ENCODE measurements around the gene TPM1.
"Not testable (repeated sequence)": the region's sequence is repeated elsewhere in the genome, so short reads cannot be mapped to it uniquely, and the experiment has no call there.

Gene TPM1
- total RNA-seq, result 23.6 to 30.4 reads per million in 2 donors

DNA sequence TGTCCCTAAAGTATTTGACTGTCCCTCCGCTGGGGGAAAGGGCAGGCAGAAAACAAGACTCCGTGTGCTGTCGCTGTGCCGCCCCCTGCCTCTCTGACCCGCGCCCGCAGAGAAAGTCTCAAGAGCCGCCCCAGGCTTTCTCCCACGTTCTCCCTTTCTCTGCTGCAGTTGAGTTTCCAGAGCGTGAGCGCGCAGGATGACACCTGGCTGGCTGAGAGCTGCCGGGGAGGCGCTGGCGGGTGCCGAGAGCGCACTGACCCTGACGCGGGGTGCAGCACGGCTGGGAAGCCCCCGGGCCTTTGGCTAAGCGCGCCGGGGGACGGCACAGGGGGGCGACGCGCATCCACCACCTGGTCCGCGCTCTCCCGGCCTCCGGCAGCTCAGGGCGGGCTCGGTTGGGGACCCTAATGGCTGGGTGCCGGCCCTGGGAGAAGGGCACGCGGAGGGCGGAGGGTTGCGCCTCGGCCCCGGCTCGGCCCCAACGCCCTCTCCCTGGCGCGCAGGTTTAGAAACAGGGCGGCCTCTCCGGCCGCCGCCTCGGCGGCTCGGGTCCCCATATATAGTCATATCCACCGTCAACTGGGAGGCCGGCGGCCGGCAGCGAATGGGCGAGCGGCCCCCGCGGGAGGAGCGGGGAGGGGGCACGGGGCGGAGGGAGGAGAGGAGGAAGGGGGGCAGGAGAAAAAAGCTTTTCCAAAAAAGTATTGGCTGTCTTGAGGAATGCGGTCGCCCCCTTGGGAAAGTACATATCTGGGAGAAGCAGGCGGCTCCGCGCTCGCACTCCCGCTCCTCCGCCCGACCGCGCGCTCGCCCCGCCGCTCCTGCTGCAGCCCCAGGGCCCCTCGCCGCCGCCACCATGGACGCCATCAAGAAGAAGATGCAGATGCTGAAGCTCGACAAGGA is at the start of gene TPM1:
TPM1 (plus strand) TSS at position 774 of the 903 bp plus-strand sequence; CDS start at position 857, 83 bp downstream.
- no peak for DNase-seq

DNA sequence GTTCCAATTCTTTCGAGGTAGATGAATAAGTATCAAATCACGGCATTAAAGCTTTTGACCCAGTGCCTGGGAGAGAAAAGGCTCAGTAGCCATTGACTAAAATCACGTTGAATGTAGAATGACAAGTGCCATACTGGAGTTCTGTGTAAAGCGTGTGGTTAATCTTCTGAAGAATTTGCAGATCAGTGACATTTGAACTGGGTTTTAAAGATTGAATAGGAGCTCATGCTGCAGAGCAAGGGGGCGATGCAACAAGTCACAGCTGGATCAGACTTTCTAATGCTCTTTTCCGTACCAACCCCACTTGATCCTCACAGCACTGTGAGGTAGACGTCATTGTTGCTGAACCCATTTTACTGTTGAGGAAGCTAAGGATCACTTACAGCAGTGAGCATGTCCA is 49.5 kb upstream of the TPM1 start:
- DNase-seq, result no peak

DNA sequence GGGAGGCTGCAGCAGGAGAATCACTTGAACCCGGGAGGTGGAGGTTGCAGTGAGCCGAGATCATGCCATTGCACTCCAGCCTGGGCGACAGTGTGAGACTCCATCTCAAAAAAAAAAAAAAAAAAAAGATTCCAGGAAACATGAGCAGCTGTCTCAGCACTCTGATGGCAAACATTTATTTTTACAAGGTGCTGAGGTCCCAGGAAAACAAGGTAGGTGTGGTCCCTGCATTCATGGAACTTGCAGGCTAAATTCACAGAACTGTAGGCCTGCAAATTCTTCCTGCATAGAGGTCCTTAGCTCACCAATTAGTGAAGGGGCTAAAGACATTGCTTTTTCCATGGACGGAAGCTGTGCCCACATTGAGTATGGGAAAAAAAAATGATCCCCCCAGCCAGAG is 48.9 kb upstream of the TPM1 start:
- not testable (repeated sequence) for DNase-seq

DNA sequence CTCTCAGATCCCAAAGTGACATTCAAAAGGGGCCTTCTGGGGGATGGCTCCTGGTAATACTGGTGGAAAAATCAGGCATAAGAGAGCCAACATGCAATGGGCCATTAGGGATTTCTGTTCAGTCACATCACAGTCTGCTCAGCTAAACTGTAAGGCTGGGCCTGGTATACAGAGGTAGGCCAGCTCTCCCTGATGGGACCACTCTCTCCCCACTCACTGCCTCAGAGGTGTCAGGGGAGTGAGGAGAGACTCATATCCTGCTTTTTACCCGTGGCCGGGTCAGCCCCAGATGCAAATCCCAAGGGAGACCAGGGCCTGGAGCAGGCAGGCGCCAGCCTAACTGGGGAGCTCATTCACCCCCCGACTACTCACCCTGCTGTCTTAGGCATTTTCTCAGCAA is 48.1 kb upstream of the TPM1 start:
- no peak for DNase-seq

DNA sequence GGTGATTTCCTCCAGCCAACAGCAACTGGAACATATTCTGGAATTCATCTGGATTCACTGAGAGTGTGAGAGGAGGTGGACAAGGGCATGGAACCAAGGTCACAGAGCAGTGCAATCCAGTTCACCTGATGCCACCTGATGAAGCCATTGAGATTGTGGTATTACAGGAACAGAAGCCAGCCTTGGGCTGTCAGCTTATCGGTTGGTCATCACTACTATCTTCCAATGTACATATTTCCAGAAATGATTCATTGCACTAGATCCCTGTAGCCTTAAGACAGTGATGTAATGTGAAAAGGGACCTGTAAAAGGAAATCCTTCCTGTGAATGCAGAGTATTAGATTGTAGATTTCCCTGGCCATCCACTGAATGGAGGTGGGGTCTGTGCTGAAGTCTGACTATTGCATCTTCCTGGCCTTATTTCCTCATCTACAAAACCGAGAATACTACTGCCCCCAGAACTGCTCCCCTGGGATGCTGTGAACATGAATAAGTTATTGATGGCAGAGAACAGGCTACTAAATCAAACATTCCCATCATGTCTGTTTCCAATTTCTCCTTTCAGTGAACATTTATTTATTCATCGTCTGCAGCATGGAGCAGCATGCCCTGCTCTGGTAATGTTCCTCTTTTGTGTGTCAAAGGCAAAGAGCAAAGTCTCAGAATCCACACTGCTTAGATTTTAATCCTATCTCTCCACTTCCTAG is 47.4 kb upstream of the TPM1 start:
- no peak for DNase-seq

DNA sequence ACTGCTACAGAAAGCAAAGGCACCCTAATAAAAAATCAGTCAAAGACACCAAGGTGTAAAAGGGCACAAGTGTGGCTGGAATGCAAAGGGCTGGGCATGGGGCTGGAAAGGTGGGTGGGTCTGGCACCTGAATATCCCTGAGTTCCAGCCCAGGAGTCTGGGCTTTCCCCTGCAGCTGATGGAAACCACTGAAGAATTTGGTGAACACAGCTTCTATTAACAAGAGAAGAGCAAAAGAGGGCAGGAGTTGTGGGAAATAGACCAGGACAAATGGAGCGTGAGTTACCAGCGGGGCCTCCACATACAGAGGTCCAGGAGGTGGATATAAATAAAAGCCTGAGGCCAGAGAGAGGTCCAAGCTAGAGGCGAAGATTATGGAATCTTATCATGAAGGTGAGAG is 45.1 kb upstream of the TPM1 start:
- no peak for DNase-seq

DNA sequence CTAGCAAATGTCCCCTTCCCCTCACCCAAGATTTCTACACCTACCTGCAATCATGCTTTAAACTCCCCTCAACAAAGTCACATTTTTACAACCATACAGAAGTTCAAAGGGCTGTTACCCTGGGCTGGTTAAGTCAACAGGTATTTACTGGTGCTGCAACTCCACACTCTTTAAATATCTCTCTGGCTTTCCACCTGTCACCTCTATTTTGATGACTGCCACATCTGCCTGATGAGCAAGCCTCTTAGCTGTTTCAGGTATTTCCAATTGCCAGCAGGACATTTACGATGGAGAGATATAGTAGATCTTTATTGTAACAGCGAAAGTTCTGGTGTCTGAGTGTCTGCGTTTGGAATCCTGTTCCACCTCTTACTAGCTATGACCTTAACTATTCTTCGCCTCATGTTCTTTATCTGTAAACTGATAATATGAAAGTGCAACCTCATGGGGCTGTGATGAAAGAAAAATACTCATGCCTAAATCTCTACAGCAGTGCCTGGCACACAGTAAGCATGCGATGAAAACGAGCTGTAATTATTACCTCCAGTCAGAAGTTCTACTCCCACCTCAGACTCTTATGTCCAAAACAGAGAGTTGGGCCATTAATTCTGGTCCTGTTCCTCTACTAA is 44.2 kb upstream of the TPM1 start:
- no peak for DNase-seq

DNA sequence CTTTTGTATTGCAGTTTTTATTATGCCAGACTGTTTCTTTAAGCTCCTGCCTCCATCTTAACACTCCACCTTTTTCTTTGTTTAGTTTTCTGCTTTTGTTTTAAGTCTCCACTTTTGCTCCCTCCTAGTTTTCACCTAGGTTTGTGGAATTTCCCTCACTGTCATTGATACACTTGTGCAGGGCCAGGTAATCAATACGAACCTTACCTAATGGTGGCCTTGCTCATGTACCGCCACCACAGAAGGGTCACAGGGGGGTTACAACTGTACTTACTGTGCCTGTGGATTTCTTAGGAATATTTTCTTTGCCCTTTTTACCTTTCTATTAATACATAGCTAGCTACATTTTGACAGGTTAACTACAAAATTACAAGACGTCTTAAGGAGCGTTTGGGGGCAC is 43.4 kb upstream of the TPM1 start:
- no peak for DNase-seq

DNA sequence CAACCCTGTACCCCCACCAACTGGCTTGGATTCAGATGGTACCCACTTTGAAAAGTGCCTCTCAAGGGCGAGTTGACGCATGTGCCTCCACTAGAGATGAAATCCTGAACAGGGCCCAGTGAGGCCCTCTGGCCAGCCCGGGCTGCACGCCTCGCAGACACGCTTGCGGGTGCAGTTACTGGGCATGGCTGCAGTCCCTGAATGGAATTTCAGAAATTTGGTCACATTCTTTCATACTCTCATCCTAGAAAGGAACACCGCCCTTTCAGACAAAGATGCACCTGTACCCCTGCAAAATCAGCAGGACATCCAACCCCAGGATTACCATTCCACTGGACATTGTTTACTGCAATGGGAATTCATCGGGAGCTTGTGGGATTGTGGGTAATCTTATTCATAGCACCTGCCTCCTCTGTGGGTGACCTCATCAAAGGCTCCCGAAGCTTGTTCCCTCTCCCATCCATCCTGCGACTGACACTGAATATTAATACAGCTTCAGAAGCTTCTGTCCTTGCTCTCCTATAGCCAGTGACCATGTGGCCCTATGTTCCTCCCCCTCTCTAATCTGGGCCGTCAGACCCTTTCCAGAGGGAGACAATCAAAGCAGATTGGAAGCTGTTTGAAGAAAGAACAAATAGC is 42.5 kb upstream of the TPM1 start:
- DNase-seq, result no peak

DNA sequence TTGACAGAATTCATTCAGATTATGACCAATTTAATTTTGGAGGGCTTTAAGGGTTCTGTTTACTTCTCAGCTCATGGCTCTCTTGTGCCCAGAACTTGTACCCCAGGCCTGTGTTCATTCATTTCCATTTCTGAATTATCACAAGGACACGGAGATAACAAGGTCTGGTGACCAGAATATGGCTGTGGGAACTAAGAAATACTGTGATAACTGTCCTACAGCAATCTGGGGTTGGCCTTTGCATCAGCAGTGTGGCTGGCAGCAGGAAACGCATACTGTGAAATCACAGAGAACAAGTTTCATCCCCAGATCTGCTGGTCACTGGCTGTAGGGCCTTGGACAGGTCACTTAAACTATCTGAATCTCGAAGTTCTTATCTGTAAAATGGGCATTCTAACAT is 41.8 kb upstream of the TPM1 start:
- DNase-seq, result no peak

DNA sequence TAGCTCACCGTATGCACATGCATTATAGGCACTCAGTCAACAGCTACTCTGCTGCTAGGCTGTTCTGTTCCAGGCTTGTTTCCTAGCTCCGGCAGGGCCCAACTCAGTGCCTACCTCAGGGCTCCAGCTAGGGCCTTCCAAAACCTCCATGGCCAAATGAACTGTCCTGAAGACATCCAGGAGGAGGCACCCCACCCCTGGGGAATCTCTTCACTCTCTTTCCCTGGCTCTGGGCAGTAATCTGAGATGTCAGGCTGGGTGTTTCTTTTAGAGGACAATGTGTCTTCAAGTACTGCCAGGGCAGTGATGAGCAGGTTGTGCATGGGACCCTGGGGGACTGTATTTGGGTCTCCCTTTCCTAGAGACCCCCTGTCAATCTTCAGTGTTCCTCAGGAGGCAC is 38.3 kb upstream of the TPM1 start:
- DNase-seq, result no peak

DNA sequence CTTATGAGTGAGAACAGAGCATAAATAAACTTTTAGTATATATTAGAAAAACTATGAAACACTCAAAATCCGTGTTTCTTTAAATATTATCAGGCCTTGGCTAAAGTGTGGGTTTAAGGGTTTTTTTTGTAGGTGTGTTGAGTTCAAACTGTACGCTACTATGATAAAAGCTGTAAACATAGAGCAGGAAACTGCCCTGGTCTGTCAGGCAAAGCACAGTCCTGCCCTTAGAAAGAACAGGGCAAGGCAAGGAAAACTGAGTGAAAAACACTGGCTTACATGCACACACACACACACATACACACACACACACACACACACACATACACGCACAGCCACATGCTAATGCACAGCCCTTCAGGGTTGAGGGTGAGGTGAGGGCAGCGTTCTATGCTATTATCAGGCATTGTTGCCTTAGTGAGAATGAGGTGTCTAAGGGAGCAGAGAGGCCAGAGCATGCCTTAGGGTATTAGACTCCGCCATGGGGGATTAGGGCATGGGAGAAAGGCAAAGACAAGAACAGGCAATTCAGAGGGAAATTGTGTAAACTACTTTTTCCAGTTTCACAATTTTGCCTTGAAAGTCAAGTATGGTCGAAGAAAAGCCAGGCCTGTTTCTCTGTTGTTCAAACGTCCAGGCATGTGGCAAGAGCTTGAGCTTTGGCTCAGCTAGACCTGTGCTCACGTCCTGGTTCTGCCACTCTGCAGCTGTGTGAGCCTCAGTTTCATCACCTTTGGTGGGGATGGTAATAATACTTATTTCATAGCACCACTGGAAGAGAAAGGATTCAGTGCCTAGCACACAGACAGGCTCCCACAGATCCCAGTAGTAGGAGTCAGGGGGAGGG is 36.3 kb upstream of the TPM1 start:
- no peak for DNase-seq

DNA sequence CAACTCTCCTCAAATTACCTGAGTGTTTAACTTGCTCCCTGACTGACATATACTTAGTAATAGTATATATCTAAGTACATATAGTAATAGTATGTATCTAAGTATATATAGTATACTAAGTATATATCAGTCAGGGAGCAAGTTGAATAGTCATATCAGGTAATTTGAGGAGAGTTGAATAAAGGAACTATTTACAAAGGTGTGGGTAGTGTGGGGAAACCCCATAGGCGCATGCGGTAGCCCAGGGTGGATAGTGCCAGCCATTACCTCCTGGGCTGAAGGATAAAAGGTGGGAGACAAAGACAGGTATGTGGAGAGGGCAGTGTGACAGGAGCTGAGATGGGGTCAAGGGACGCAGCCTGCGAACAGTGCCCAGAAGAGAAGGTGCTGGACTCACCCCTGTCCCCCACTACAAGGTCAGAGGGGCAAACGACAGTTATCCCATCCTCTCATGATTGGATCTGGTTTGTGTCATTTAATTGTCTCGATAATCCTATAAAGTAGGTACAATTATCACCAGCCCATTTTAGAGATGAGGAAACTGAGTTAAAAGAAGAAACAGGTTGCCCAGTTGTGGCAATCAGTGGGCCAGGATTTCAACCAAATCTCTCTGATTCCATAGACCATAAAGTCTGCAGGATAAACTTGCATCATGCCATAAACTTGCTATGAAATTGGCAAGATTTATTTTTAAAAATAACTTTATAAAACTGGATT is 34.1 kb upstream of the TPM1 start:
- DNase-seq, result no peak

DNA sequence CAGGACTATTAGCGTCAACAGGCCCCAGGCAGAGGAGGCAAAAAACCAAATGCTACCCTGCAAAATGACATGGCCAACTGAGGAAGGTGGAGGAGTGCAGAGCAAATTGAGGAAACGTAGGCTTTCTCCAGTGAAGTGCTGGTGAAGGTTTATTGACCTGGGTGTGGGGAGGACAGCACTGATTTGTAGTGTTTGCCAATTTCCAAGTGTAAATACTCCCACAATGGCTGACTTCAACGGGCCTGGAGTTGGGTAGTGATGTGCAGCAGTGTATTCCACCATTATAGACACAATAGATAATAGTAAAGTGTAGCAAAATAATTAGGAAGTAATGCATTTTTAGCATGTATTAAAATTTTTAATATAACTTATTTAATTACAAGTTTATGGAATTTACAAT is 32.2 kb upstream of the TPM1 start:
- no peak for DNase-seq

DNA sequence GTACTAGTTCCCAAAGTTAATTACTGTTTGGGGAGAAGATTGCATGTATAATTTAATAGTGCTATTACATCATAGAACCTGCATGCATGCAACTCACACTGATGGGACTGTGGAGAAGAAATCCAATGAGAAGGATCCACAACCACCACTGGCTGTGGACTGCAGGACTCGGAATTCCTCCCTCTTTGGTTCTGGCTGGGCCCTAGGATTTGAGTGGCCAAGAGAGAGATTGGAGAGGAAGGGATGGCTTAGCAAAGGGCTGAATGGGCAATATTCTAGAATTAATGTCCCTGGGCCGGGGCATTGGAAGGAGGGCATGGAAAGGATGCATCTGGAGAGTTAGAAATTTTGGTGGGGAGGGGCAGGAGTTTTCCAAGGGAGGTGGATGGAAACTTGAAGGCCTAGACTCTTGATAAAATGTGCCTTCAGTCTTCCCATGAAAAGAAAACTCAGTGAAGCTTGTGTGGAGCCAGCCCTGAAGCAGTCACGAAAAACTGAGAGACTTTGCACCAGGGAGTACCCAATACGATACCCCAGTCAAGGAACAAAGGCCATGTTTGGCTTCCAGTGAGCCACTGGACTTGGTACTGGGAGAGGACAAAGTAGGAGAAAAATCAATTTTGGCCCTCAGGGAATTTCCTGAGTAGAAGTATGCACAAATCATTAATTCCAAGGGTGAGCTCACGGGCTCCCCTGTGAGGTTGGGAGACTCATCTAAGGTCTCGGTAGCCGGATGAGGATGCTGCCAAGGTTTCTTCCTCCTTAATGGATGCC is 31.4 kb upstream of the TPM1 start:
- no peak for DNase-seq

DNA sequence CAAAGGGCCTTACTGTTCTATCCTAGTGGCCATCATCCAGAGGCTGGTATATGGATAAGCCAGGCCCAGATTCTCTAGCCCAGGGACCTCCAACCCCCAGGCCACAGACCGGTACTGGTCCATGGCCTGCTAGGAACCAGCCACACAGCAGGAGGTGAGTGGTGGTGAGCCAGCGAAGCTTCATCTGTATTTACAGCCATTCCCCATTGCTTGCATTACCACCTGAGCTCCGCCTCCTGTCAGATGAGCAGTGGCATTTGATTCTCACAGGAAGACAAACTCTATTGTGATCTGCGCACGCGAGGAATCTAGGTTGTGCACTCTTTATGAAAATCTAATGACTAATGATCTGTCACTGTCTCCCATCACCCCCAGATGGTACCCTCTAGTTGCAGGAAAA is 30.1 kb upstream of the TPM1 start:
- DNase-seq, result no peak

DNA sequence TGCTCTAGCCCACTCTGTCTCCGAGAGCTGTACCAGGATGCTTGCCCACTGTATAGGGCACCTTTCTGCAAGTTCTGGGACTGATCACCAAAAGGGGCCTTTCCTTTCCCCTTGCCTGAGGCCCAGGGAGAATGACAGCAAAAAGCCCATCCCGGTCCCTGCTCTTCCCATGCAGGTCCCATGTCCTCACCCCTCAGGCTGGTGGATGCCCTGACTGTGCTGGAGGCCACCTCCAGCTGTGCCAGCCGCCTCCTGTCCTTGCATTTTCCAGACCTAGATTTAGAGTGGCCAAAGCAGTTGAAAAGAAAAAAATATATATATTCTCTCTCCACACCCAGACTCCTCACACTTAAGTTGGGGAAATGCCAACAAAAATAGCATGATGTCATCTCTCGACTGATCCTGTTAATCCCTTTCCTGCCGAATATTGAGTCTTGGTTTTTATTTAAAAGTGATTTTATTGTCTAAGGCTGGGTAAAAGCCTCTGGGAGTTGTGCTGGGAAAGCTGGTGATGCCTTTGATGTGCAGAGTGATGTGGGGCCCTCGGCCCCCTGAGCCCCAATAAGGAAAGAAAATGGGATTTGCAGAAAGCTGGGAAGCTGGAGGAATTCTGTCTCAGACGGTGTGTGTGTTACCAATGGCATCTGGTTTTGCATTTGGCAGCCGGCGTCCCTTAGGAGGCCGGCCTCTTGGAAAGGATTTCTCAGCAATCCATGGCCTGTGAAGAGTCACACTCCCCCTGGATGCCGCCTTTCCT is 29.3 kb upstream of the TPM1 start:
- DNase-seq, result no peak

DNA sequence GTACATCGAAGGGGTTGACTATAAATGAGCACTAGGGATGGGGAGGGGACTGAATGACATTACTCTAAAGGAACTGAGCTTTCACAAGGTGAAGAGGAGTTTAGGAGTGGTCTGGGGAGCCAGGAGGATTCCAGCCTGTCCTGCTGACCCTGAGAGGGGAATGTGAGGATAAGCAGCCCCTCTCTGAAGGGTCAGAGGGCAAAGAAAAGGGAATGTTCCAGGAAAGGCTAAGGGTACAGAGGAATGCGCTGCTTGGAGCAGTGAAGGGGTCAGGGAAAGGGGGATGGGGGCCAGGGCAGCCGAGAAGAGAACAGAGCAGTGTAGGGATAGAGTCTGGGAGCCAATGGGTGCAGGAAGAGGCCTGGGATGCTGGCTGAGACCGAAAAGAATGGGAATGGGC is 28.0 kb upstream of the TPM1 start:
- no peak for DNase-seq

DNA sequence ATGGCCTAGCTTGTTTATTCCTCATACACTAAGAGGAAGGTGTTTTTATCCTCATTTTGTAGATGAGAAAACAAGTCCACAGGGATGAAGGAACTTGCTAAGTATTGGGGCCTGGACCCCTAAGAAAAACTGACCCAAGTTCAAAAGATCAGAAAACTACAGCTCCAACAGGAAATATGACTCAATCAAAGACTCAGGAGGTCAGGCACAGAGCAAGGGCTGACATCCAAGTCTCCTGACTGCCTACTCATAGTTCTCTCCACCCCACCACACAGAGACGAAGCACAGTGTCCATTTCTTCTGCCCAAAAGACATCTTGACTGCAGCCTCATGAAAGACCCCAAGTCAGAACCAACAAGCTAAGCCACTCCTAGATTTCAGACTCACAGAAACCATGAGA is 26.9 kb upstream of the TPM1 start:
- DNase-seq, result no peak

DNA sequence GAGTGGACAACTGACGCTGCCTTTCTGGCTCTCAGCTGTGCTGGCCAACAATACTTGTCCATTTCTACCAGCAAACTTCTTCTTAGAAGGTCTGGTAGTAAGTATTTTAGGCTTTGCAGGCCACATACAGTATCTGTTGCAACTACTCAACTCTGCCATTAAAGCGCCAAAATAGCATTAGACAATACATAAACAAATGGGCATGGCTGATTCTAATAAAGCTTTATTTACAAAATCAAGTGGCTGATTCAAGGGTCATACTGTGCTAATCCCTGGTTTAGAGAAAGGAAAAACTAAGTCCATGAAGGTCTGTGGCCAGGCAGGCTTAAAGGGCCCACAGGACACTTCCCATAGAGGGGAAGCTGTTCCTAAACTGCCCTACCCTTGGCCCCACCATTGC is 26.3 kb upstream of the TPM1 start:
- DNase-seq, result no peak

All from activated gamma-delta T cell (primary cell).